Right renal pelvis (tissue), 4 donors: Measurements from ENCODE around the gene SLC8A3. TPM values are rescaled to one million over a fixed set of nuclear protein-coding genes. Genes with fewer than 3 reads are reported as not detected.
A peak's percentile ranks its signal among the peaks of the same experiment; 100 is the strongest.

ENCODE experiments used
- DNase-seq, 4 donors: peaks; one replicate each; pipeline ENCODE4 v3.0.0-alpha.2; 2013; ENCODE audit warnings: low read depth in 4 of 4, low spot score in 3 of 4, missing footprints in 1 of 4
- polyA plus RNA-seq, 4 donors: library from polyadenylated mRNA; unstranded; fragments of 120-200 nt; gene quantifications; one replicate each; pipeline ENCODE4 v1.2.1, GENCODE V29; 2013; ENCODE audit not compliant: insufficient read length in 4 of 4

The SLC8A3 gene
- polyA plus RNA-seq, 4 donors: 0.24 to 0.67 (median 0.42) TPM

GRCh38 chr14:70177081-70177800 is 11.5 kb downstream of the SLC8A3 start:
- no peak for DNase-seq

GRCh38 chr14:70173569-70173968 is 15.2 kb downstream of the SLC8A3 start:
- no peak for DNase-seq

- no peak for DNase-seq
Measured at GRCh38 chr14:70171726-70172125, 17.0 kb downstream of the SLC8A3 start.

- no peak for DNase-seq
Measured at GRCh38 chr14:70170976-70171375, 17.8 kb downstream of the SLC8A3 start.

- DNase-seq: no peak
Measured at GRCh38 chr14:70168406-70168805, 20.3 kb downstream of the SLC8A3 start.

GRCh38 chr14:70166530-70167203 is 22.1 kb downstream of the SLC8A3 start:
- DNase-seq: no peak

- no peak for DNase-seq
Measured at GRCh38 chr14:70162358-70162757, 26.4 kb downstream of the SLC8A3 start.

- DNase-seq: peak in 1 of 4 donors; percentile 2
Measured at GRCh38 chr14:70156592-70156991, 32.2 kb downstream of the SLC8A3 start.

- DNase-seq: no peak
Measured at GRCh38 chr14:70152704-70153103, 36.0 kb downstream of the SLC8A3 start.

GRCh38 chr14:70152081-70152480 is 36.7 kb downstream of the SLC8A3 start:
- DNase-seq: no peak

GRCh38 chr14:70149596-70150165 is 39.1 kb downstream of the SLC8A3 start:
- DNase-seq: no peak

GRCh38 chr14:70148911-70149595 is 39.7 kb downstream of the SLC8A3 start:
- no peak for DNase-seq

- no peak for DNase-seq
Measured at GRCh38 chr14:70148351-70148750, 40.4 kb downstream of the SLC8A3 start.

GRCh38 chr14:70144046-70144445 is 44.7 kb downstream of the SLC8A3 start:
- DNase-seq: no peak

- DNase-seq: no peak
Measured at GRCh38 chr14:70143306-70143705, 45.4 kb downstream of the SLC8A3 start.

- DNase-seq: no peak
Measured at GRCh38 chr14:70140614-70141013, 48.1 kb downstream of the SLC8A3 start.

GRCh38 chr14:70139384-70139783 is 49.4 kb downstream of the SLC8A3 start:
- DNase-seq: no peak

GRCh38 chr14:70137788-70138187 is 51.0 kb downstream of the SLC8A3 start:
- DNase-seq: no peak

- no peak for DNase-seq
Measured at GRCh38 chr14:70133461-70133860, 55.3 kb downstream of the SLC8A3 start.

GRCh38 chr14:70130482-70130881 is 58.3 kb downstream of the SLC8A3 start:
- peak in 1 of 4 donors; percentile 13 for DNase-seq

- no peak for DNase-seq
Measured at GRCh38 chr14:70127186-70127585, 61.6 kb downstream of the SLC8A3 start.
